Measurements from ENCODE around the gene MRTFB.

DNA sequence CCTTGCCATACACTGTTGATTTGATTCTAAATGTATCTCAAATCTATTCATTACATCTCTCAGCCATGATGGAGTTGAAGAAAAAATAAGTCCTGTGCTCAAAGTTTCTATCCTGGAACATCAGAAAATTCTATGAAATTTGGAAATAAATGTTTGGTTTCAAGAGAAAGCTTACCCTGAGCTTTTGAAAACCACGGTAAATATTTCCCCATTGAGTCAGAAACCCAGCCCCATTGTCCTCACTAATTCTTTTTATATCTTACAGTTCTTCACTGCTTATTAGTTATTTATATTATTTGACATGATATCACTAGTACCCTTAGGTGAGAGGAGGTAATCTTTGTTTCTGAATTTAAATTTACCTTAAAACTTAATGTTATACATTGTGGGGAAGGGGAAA, 128.5 kb downstream of the MRTFB start:
- TF ChIP-seq CTCF (IDR thresholded peaks at IDR 0.05) (no peak), POLR2A (IDR thresholded peaks at IDR 0.05) (no peak)
